Ectodermal cell (in vitro differentiated cells): ENCODE measurements around the gene ATP5F1E.

Source experiments
- H3K27ac ChIP-seq: 2 replicates; pipeline ENCODE4 v1.7.0; 2013; ENCODE audit warnings: mild to moderate bottlenecking, low read depth, low read length; ENCODE audit not compliant: insufficient read depth, poor library complexity, severe bottlenecking
- H3K27me3 ChIP-seq: 2 replicates; pipeline ENCODE4 v1.7.0; 2013; ENCODE audit warnings: mild to moderate bottlenecking, low read length; ENCODE audit not compliant: insufficient read depth, control insufficient read depth, poor library complexity, severe bottlenecking
- H3K36me3 ChIP-seq: one replicate; pipeline ENCODE4 v1.7.0; 2013; ENCODE audit warnings: low read length; ENCODE audit not compliant: control insufficient read depth, insufficient read depth
- H3K4me1 ChIP-seq: one replicate; pipeline ENCODE4 v1.7.0; 2013; ENCODE audit warnings: low read length; ENCODE audit not compliant: control insufficient read depth, insufficient read depth
- H3K4me3 ChIP-seq: 2 replicates; pipeline ENCODE4 v1.7.0; 2013; ENCODE audit warnings: low read depth, low read length, control low read depth; ENCODE audit not compliant: insufficient read depth
- H3K9me3 ChIP-seq: 2 replicates; pipeline ENCODE4 v1.7.0; 2013; ENCODE audit warnings: mild to moderate bottlenecking, low read length, moderate library complexity; ENCODE audit not compliant: control insufficient read depth
- WGBS, 2 experiments: methylation state at CpG; one replicate each; pipeline ENCODE4 v1.1.7; 2013; ENCODE audit warnings: missing lambda C conversion rate in 2 of 2; 5-methylcytosine and 5-hydroxymethylcytosine counted together

Gene ATP5F1E

DNA sequence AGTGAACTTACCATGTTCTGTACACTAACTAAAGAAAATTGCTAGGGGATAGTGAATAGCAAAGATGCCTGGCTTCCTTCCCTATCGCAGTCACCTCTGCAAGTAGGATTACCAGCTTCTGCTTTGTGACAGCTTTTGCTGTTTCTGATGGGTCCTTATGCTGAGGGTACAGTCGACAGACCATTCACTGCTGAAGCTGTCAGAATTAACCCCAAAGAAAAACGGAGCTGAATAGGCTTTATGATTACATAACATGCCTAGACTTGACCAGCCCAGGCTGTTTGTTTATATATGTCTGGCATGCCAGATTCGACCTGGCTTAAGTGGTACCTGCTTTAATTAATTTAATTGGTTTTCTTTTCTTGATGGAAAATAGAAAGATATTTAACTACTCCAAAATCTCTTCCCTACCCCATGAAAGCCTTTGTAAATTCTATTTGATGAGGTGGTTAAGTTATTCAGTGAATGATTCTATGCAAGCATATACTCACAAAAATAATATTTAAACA is 32.1 kb upstream of the ATP5F1E start:
- H3K27ac ChIP-seq = no peak overlapping the region
- H3K36me3 ChIP-seq = no peaks in the 10 kb centered on the region
- H3K4me1 ChIP-seq = no peaks in the 10 kb centered on the region
- 84 to 88% methylated on average over 4 of the region's 4 CpGs for WGBS, 2 experiments
- H3K27me3 ChIP-seq = no peaks in the 10 kb centered on the region
- no peak overlapping the region for H3K4me3 ChIP-seq
- H3K9me3 ChIP-seq = no peaks in the 10 kb centered on the region

DNA sequence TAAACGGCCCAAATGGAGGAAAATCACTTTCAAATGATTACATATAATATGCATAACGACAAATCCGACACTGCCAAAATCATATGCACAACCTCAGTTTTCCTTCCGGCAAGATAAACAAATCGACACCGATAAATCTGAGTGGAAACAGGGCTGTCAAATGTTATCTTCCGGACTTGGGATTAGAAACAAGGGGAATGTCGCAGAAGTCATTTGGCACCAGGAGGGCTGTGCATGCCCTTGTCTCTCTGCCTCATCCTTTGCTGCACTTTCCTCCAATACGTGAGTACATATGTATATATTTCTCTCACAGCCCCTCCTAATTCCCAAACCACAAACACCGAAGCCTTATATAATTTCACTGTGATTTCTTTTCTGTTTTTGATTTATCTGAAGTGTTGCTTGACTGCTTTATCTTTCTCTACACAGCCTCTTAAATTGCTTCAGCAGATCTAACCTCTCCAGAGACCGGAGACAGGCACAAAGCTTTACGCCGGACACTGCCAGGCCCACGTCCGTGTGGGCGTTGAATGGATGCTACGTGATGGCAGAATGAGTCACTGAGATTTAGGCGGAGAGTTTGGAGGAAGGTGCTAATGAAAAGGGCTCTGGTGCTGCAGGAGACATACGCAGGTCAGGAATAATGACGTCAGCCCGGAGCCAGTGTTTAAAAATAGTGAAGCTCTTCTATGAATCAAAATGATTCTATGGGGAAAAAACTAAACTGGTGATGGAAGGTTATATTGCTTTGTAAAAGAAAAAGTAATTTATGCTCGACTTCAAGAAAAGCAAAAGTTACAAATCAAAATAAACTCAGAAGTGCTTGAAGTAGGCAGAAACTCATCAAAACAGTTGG is 31.5 kb upstream of the ATP5F1E start:
- no peaks in the 10 kb centered on the region for H3K27me3 ChIP-seq
- 70 to 76% methylated on average over 20 to 22 of the region's 22 CpGs for WGBS, 2 experiments
- H3K4me1 ChIP-seq = no peaks in the 10 kb centered on the region
- H3K4me3 ChIP-seq = no peak overlapping the region
- H3K9me3 ChIP-seq = no peaks in the 10 kb centered on the region
- H3K36me3 ChIP-seq = no peaks in the 10 kb centered on the region
- H3K27ac ChIP-seq = no peak overlapping the region

DNA sequence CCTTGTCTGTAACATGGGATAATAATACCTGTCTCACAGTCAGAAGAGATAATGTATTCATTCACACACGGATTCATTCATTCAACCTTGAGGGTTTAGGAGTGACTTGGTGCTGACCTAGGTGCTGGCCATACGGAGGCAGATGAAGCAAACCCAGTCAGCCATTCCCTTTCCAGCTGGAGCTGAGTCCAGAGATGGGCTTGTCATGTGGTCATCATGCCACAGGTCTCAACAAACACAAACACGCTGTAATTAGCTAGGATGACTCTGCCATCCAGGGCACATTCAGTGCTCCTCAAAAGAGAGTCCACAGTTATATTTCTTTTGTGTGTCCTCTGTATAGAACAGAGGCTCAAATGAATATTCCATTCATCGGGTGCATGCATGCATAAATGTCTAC is 29.9 kb upstream of the ATP5F1E start:
- Histone ChIP-seq H3K36me3 (no peaks in the 10 kb centered on the region), H3K27ac (no peak overlapping the region), H3K27me3 (no peaks in the 10 kb centered on the region), H3K4me1 (no peaks in the 10 kb centered on the region), H3K9me3 (no peaks in the 10 kb centered on the region), H3K4me3 (no peak overlapping the region)
- 70 to 72% methylated on average over 4 of the region's 4 CpGs for WGBS, 2 experiments

- no peaks in the 10 kb centered on the region for H3K4me1 ChIP-seq
- WGBS, 2 experiments = 94 to 97% methylated on average over 7 of the region's 7 CpGs
- no peak overlapping the region for H3K27ac ChIP-seq
- no peaks in the 10 kb centered on the region for H3K36me3 ChIP-seq
- no peaks in the 10 kb centered on the region for H3K27me3 ChIP-seq
- H3K9me3 ChIP-seq = no peaks in the 10 kb centered on the region
- no peak overlapping the region for H3K4me3 ChIP-seq
These were observed 23.2 kb upstream of the ATP5F1E start for GRCh38 chr20:59055302-59055701.

DNA sequence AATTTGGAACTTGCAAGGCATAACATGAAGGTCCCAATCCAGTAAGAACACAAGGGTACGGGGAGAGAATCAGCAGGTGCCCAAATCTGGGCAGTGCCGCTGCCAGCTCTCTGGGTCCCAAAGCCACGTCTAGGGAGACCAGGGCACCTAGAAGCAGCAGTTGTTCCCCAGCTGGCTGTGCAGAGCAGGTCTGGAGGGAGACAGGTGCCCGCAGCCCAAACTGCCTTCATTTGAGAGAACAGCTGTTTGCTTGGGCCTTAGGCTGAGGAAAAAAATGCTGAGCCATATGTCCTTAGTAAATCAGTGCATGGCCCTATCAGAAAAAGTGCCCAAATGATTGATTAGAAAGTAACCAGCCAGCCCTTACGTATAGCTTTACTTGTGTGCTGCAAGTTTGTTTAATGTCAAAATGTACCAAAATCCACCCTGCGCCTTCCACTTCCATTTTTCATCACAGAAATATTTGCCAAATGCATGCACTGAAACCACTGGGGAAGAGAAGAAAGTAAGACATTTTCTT is 19.6 kb upstream of the ATP5F1E start:
- no peaks in the 10 kb centered on the region for H3K9me3 ChIP-seq
- 86 to 93% methylated on average over 6 of the region's 6 CpGs for WGBS, 2 experiments

DNA sequence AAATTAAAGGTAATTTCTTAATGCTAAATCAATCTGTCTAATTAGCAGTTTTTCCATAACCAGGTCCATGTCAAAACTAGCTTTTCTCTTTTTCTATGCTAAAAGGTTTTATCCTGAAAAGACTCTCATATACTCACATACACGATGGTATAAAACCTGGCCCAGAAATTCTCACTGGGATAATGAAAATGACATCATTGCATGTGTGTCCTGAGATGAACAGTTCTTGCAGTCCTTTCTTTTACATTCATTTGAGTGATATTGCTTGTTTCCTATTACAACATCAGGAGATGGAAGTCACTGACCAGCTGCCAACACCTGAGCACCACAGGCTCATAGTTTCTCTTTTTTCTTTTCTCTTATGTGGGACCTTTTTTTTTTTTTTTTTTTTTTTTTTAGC is 18.3 kb upstream of the ATP5F1E start:
- Histone ChIP-seq H3K36me3 (no peaks in the 10 kb centered on the region), H3K4me3 (no peak overlapping the region), H3K4me1 (no peaks in the 10 kb centered on the region), H3K27ac (no peak overlapping the region), H3K9me3 (no peaks in the 10 kb centered on the region), H3K27me3 (no peaks in the 10 kb centered on the region)
- 94 to 100% methylated on average over 1 of the region's 1 CpG for WGBS, 2 experiments

More for the DNA sequence above, 19.6 kb upstream of the ATP5F1E start:
- Histone ChIP-seq H3K27me3 (no peaks in the 10 kb centered on the region), H3K27ac (no peak overlapping the region), H3K4me3 (no peak overlapping the region), H3K4me1 (no peaks in the 10 kb centered on the region), H3K36me3 (no peaks in the 10 kb centered on the region)

GRCh38 chr20:59048681-59049030 is 16.5 kb upstream of the ATP5F1E start:
- H3K4me3 ChIP-seq = no peak overlapping the region
- no peaks in the 10 kb centered on the region for H3K27me3 ChIP-seq
- H3K9me3 ChIP-seq = no peaks in the 10 kb centered on the region
- H3K36me3 ChIP-seq = no peaks in the 10 kb centered on the region
- H3K27ac ChIP-seq = no peak overlapping the region
- H3K4me1 ChIP-seq = no peaks in the 10 kb centered on the region
- 87 to 88% methylated on average over 2 of the region's 2 CpGs for WGBS, 2 experiments

DNA sequence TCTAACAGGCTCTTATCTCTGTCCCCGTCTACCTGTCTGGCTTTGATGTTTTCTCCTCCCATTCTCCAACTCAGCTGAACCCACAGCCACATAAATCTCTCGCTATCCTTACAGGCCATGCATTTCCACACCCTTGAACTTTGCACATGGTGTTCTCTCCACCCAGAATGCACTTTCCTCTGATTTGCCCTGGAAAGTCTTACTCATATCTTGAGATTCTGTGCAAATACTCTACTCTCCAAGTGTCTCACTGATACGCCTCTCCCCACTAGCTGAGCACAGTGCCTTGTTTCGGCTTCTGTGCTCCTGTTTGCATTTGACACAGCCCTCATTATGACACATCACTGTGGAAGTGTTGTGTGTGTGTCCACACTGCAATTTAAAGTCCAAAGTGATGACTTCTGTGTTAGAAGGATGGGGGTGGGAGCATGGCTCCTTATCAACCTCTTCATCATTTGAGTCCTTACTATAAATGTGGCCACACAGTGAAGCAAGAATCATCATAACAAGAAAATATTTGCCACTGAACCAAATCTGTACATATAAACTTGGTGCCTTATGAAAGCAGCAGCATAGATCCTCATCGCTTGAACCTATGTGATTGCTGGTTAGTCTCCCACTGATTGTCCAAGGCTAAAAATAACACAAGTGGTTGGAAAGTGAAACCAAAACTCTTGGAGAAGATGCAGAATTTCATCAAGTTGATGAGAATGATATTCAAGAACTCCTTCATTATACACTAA is 16.0 kb upstream of the ATP5F1E start:
- Histone ChIP-seq H3K27ac (no peak overlapping the region), H3K36me3 (no peaks in the 10 kb centered on the region), H3K4me3 (no peak overlapping the region), H3K27me3 (no peaks in the 10 kb centered on the region), H3K4me1 (no peaks in the 10 kb centered on the region), H3K9me3 (no peaks in the 10 kb centered on the region)
- whole genome bisulfite sequencing, 2 experiments = 92 to 94% methylated on average over 5 of the region's 5 CpGs

- no peaks in the 10 kb centered on the region for H3K4me1 ChIP-seq
- WGBS, 2 experiments = 90 to 91% methylated on average over 3 of the region's 3 CpGs
- H3K36me3 ChIP-seq = no peaks in the 10 kb centered on the region
- no peaks in the 10 kb centered on the region for H3K9me3 ChIP-seq
- no peak overlapping the region for H3K4me3 ChIP-seq
- H3K27ac ChIP-seq = no peak overlapping the region
- H3K27me3 ChIP-seq = no peaks in the 10 kb centered on the region
These were observed 14.7 kb upstream of the ATP5F1E start for GRCh38 chr20:59046862-59047261.

DNA sequence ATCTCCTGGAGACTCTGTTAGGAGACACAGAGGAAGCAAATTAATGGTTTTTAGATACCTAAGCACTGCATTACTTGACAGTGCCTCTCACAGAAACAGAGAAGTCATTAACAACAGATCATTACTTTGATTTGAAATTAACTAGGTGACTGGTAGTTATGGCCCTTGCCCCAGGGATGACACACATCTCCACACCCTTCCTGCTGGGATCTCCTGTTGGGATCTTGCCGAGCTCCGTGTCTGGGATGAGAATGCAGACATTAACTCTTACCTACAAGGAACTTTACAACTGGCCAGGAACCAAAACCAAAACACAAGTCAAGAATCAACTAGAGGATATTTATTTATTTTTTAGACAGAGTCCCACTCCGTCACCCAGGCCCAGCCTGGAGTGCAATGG is 12.7 kb upstream of the ATP5F1E start:
- Histone ChIP-seq H3K9me3 (no peaks in the 10 kb centered on the region), H3K27ac (no peak overlapping the region), H3K27me3 (no peaks in the 10 kb centered on the region), H3K4me3 (no peak overlapping the region), H3K36me3 (no peaks in the 10 kb centered on the region), H3K4me1 (no peaks in the 10 kb centered on the region)
- WGBS, 2 experiments = 84 to 89% methylated on average over 3 of the region's 3 CpGs
